Heart right ventricle (tissue), 16 donors: ENCODE measurements around the gene DHX32. TPM values are rescaled to one million over a fixed set of nuclear protein-coding genes. Genes with fewer than 3 reads are reported as not detected.

Experiments used
- ATAC-seq, 8 donors: fragments of 200-7000 bp; cut with Tn5 transposase; one replicate each; pipeline ENCODE4 v1.9.1; 2020; ENCODE audit warnings: mild to moderate bottlenecking in 8 of 8, moderate library complexity in 8 of 8, moderate number of reproducible peaks in 1 of 8
- DNase-seq, 2 donors: peaks; one replicate each; pipeline ENCODE4 v3.0.0-alpha.2; 2020
- H3K27ac ChIP-seq, 10 donors: fragments of 200-600 bp; sonication (generic) in 2 of 10; one replicate each; pipeline versions ENCODE4 v1.5.0 to v1.8.0; 2020 to 2022; ENCODE audit warnings: mild to moderate bottlenecking in 3 of 10
- H3K27me3 ChIP-seq, 7 donors: fragments of 200-600 bp; one replicate each; pipeline ENCODE4 v1.8.0; 2021 to 2022; ENCODE audit warnings: mild to moderate bottlenecking in 2 of 7
- H3K36me3 ChIP-seq, 9 donors: fragments of 200-600 bp; sonication (generic) in 1 of 9; one replicate each; pipeline versions ENCODE4 v1.5.0 to v1.8.0; 2020 to 2022; ENCODE audit warnings: mild to moderate bottlenecking in 2 of 9
- H3K4me1 ChIP-seq, 9 donors: fragments of 200-600 bp; sonication (generic) in 1 of 9; one replicate each; pipeline versions ENCODE4 v1.5.0 to v1.8.0; 2020 to 2022; ENCODE audit warnings: mild to moderate bottlenecking in 4 of 9
- H3K4me3 ChIP-seq, 10 donors: fragments of 200-600 bp; sonication (generic) in 2 of 10; one replicate each; pipeline versions ENCODE4 v1.5.0 to v1.8.0; 2020 to 2022; ENCODE audit warnings: mild to moderate bottlenecking in 7 of 10, moderate library complexity in 2 of 10
- H3K9me3 ChIP-seq, 11 donors: fragments of 200-600 bp in 10 of 11; sonication (generic) in 2 of 11; one replicate each; pipeline versions ENCODE4 v1.5.0 to v1.8.0; 2013 to 2022; ENCODE audit warnings: mild to moderate bottlenecking in 2 of 11, control low read depth in 1 of 11, moderate library complexity in 1 of 11
- CTCF ChIP-seq, 9 donors: fragments of 200-600 bp; sonication (generic) in 2 of 9; IDR thresholded peaks; one replicate each; pipeline versions ENCODE4 v1.5.0 to v1.8.0; 2021 to 2022; ENCODE audit warnings: antibody characterized with exemption in 9 of 9, mild to moderate bottlenecking in 5 of 9, moderate library complexity in 1 of 9
- WGBS, 2 donors: extraction: QIAGEN DNeasy Blood & Tissue Kit; methylation state at CpG; one replicate each; pipeline ENCODE4 v1.1.7; 2013; ENCODE audit warnings: inconsistent platforms in 1 of 2; 5-methylcytosine and 5-hydroxymethylcytosine counted together
- intact Hi-C, 10 donors: fragments of 100-400 bp; cut with DNase I; formaldehyde crosslinking; loops; one replicate each; pipeline versions ENCODE4 v1.11.1 to v1.14.2; 2022
- polyA plus RNA-seq, 2 donors: library from polyadenylated mRNA; stranded (reverse); fragments of 200-250 nt; gene quantifications; one replicate each; pipeline ENCODE4 v1.2.3, GENCODE V29; 2013
- total RNA-seq, 10 donors: library from RNA; stranded (reverse); fragmentation: NEBNext Ultra II Directional in 3 of 10; extraction: Animal tissue kit (Norgen Biotek cat#: 25700) in 3 of 10; gene quantifications; one replicate each; pipeline versions ENCODE4 v1.2.1 to v1.2.4, GENCODE V29; 2021 to 2023
- donor health status: Arrhythmogenic right ventricular cardiomyopathy.
- donor health status: ischemic (EF 13 %, LVEDD 7.1; RV severe dilation, severe dysfunction).
- donor health status: healthy with polysubstance abuse.
- donor health status: DM: no; HTN: yes; CAD: no.
- donor health status: DM: no; HTN: no; CAD: no.
- donor health status: ischemic (EF 25% LVEDD 6.9; RV normal size, moderate dysfunction).
- donor health status: ischemic (EF 25% LVEDD 5.7; RV mildly dilated, moderate dysfunction).
- donor health status: healthy.
- donor health status: DM: yes; HTN: yes; CAD: no.
- donor health status: Ischemic cardiomyopathy.
- donor health status: ischemic (EF 35%, LVEDD 5.7; RV mildly dilated, moderate dysfunction).
- donor health status: nonischemic (EF 11% LVEDD 7.7; RV severe dilation, severe dysfunction).
- donor health status: DM: yes; HTN: yes; CAD: no.
- donor health status: PGD.
- donor health status: ischemic (EF 29% LVEDD 5.4; RV normal size, mild dysfunction).
- donor health status: nonischemic (EF 23%, LVEDD 6.1; RV moderate dilation, normal function).

Gene DHX32
- total and polyA plus RNA-seq, 12 donors, result 15.8 to 81.7 (median 48.0) TPM

GRCh38 chr10:125812128-125812750 is 68.9 kb downstream of the DHX32 start:
- ATAC-seq (no peak), DNase-seq (no peak)
- H3K27me3 ChIP-seq, result no peaks in the 10 kb centered on the region
- 93 to 99% methylated on average over 1 of the region's 1 CpG for WGBS, 2 donors
- peaks cover 0 to 92% (median 32%) of the 10 kb centered on the region in 9 donors for H3K36me3 ChIP-seq
- no peak overlapping the region for H3K27ac ChIP-seq
- intact Hi-C loops, result no loop called here
- H3K4me1 ChIP-seq, result no peaks in the 10 kb centered on the region
- no peak for TF ChIP-seq CTCF (IDR thresholded peaks at IDR 0.05)
- H3K9me3 ChIP-seq, result no peaks in the 10 kb centered on the region
- H3K4me3 ChIP-seq, result no peak overlapping the region

DNA sequence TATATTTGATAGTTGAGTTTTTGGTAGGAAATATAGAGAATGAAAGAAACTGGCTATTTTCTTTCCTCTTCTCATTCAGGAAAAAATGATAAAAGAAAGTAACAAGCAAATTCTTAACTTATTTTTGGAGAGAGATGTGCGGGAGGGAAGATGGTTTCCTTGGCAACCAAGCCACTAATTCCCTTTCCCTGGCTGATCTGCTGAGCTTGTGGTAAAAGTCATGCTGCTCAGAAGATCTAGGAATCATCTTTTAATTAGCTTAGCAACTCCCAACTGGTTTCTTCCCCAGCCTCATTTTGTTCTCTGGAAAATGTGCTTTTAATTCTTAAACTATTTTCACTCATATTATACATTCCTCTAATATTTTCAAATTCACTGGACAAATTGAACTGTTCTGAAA is 69.8 kb downstream of the DHX32 start:
- no peak for TF ChIP-seq CTCF (IDR thresholded peaks at IDR 0.05)
- Histone ChIP-seq H3K27ac (no peak overlapping the region), H3K4me1 (peaks cover 0 to 8% (median 0%) of the 10 kb centered on the region in 9 donors), H3K27me3 (no peaks in the 10 kb centered on the region), H3K9me3 (no peaks in the 10 kb centered on the region), H3K4me3 (no peak overlapping the region), H3K36me3 (peaks cover 0 to 100% (median 35%) of the 10 kb centered on the region in 9 donors)
- 86 to 89% methylated on average over 1 of the region's 1 CpG for WGBS, 2 donors
- ATAC-seq (no peak), DNase-seq (no peak)
- intact Hi-C loops, result no loop called here

- Histone ChIP-seq H3K4me1 (peaks cover 0 to 9% (median 0%) of the 10 kb centered on the region in 9 donors), H3K4me3 (no peak overlapping the region), H3K9me3 (no peaks in the 10 kb centered on the region), H3K27me3 (no peaks in the 10 kb centered on the region), H3K27ac (no peak overlapping the region), H3K36me3 (peaks cover 0 to 100% (median 28%) of the 10 kb centered on the region in 9 donors)
- TF ChIP-seq CTCF (IDR thresholded peaks at IDR 0.05), result no peak
- no peak for ATAC-seq
- WGBS, 2 donors, result 91 to 95% methylated on average over 1 of the region's 1 CpG
- intact Hi-C loops, result no loop called here
- DNase-seq, result no peak
These were observed 73.0 kb downstream of the DHX32 start for GRCh38 chr10:125808047-125808446.

- ATAC-seq, result no peak
- H3K27me3 ChIP-seq, result no peaks in the 10 kb centered on the region
- TF ChIP-seq CTCF (IDR thresholded peaks at IDR 0.05), result no peak
- H3K27ac ChIP-seq, result no peak overlapping the region
- H3K36me3 ChIP-seq, result peaks cover 0 to 96% (median 16%) of the 10 kb centered on the region in 9 donors
- H3K4me1 ChIP-seq, result peaks cover 0 to 9% (median 0%) of the 10 kb centered on the region in 9 donors
- 97 to 99% methylated on average over 7 of the region's 7 CpGs for WGBS, 2 donors
- DNase-seq, result no peak
- intact Hi-C loops, result no loop called here
- no peak overlapping the region for H3K4me3 ChIP-seq
- H3K9me3 ChIP-seq, result no peaks in the 10 kb centered on the region
These were observed 78.4 kb downstream of the DHX32 start for GRCh38 chr10:125802739-125803138.
